Calu3 (cell line): Measurements from ENCODE around the gene ADCY5. TPM values are rescaled to one million over a fixed set of nuclear protein-coding genes. Genes with fewer than 3 reads are reported as not detected.
"Not testable (repeated sequence)": the region's sequence is repeated elsewhere in the genome, so short reads cannot be mapped to it uniquely, and the experiment has no call there.

Source experiments
- BruUV-seq: library from RNA; stranded (reverse); fragments of 400-500 nt; replicated peaks from 2 replicates; lab custom pipeline; 2021; lab: Mats Ljungman, UMichigan
- CTCF ChIA-PET: fragments of 300-600 bp; sonication (Branson Sonifier 250); formaldehyde crosslinking; loops from one replicate; lab custom pipeline; 2022; ENCODE audit warnings: antibody characterized with exemption; lab: Charles Lee
- DNase-seq: peaks from one replicate; pipeline ENCODE4 v3.0.0; 2022
- H3K27ac Mint-ChIP-seq: one replicate; pipeline ENCODE4 v1.8.0; 2022; ENCODE audit warnings: mixed read lengths; ENCODE audit not compliant: unreplicated experiment
- H3K27me3 Mint-ChIP-seq: one replicate; pipeline ENCODE4 v1.8.0; 2022; ENCODE audit warnings: mixed read lengths; ENCODE audit not compliant: unreplicated experiment
- H3K36me3 Mint-ChIP-seq: one replicate; pipeline ENCODE4 v1.8.0; 2022; ENCODE audit warnings: mild to moderate bottlenecking, moderate library complexity, mixed read lengths; ENCODE audit not compliant: insufficient read depth, unreplicated experiment
- H3K4me1 Mint-ChIP-seq: one replicate; pipeline ENCODE4 v1.8.0; 2022; ENCODE audit warnings: mild to moderate bottlenecking, low read depth, mixed read lengths; ENCODE audit not compliant: unreplicated experiment
- H3K4me3 Mint-ChIP-seq: one replicate; pipeline ENCODE4 v1.8.0; 2022; ENCODE audit warnings: mild to moderate bottlenecking, low read depth, moderate library complexity, mixed read lengths; ENCODE audit not compliant: unreplicated experiment
- H3K9me3 Mint-ChIP-seq: one replicate; pipeline ENCODE4 v1.8.0; 2022; ENCODE audit warnings: low read depth, mixed read lengths; ENCODE audit not compliant: unreplicated experiment
- CTCF ChIP-seq: fragments of 200-600 bp; IDR thresholded peaks from one replicate; pipeline ENCODE4 v1.8.0; 2022; ENCODE audit warnings: antibody characterized with exemption; ENCODE audit not compliant: unreplicated experiment
- intact Hi-C: fragments of 100-400 bp; cut with micrococcal nuclease; formaldehyde crosslinking; loops from one replicate; pipeline ENCODE4 v1.10.0; 2022; ENCODE audit not compliant: unreplicated experiment
- total RNA-seq: library from RNA; stranded (reverse); gene quantifications from 2 replicates; pipeline ENCODE4 v1.2.3, GENCODE V29; 2022

Gene ADCY5
- total RNA-seq, 1 experiment from 2014 or later: 2.5 TPM

- Mint-ChIP-seq H3K9me3 (no peaks in the 10 kb centered on the region), H3K4me3 (no peak overlapping the region), H3K27ac (no peak overlapping the region), H3K36me3 (no peaks in the 10 kb centered on the region), H3K4me1 (no peaks in the 10 kb centered on the region), H3K27me3 (no peaks in the 10 kb centered on the region)
- no peak for DNase-seq
- intact Hi-C loops: loop anchor here (1.0 to 5.0 kb wide), 2 partner anchors 141 to 159 kb away; no protein-coding TSS in a partner anchor
- CTCF ChIA-PET: interaction anchor here (0.7 to 1.2 kb wide), 4 partner anchors 33 to 203 kb away, joined by 3 to 14 read pairs (median 4); no protein-coding TSS in a partner anchor
- BruUV-seq: no TSS peak
- TF ChIP-seq CTCF: no peak
These were observed 39.9 kb upstream of the ADCY5 start for GRCh38 chr3:123488645-123489347.

- H3K9me3 Mint-ChIP-seq, DNase-seq, H3K4me3 Mint-ChIP-seq, H3K27ac Mint-ChIP-seq, H3K36me3 Mint-ChIP-seq, CTCF ChIA-PET, H3K4me1 Mint-ChIP-seq, H3K27me3 Mint-ChIP-seq, BruUV-seq: not testable (repeated sequence)
- intact Hi-C loops: loop anchor here (5.0 kb wide), 1 partner anchor 140 kb away; no protein-coding TSS in a partner anchor
These were observed 38.2 kb upstream of the ADCY5 start for GRCh38 chr3:123487063-123487462.

- CTCF ChIA-PET: no interaction called here
These were observed 37.6 kb upstream of the ADCY5 start for GRCh38 chr3:123486460-123486859.

GRCh38 chr3:123485551-123485950 lies 36.7 kb upstream of the ADCY5 start:
- no TSS peak for BruUV-seq
- intact Hi-C loops: loop anchor here (5.0 kb wide), 1 partner anchor 138 kb away; no protein-coding TSS in a partner anchor

More at GRCh38 chr3:123486460-123486859, 37.6 kb upstream of the ADCY5 start:
- BruUV-seq: no TSS peak
- no peak for DNase-seq
- no peak for TF ChIP-seq CTCF
- Mint-ChIP-seq H3K36me3 (no peaks in the 10 kb centered on the region), H3K27me3 (no peaks in the 10 kb centered on the region), H3K4me1 (no peaks in the 10 kb centered on the region), H3K27ac (no peak overlapping the region), H3K9me3 (no peaks in the 10 kb centered on the region), H3K4me3 (no peak overlapping the region)
- intact Hi-C loops: loop anchor here (5.0 kb wide), 1 partner anchor 139 kb away; no protein-coding TSS in a partner anchor

More at GRCh38 chr3:123485551-123485950, 36.7 kb upstream of the ADCY5 start:
- TF ChIP-seq CTCF: no peak
- Mint-ChIP-seq H3K27ac (no peak overlapping the region), H3K9me3 (no peaks in the 10 kb centered on the region), H3K4me1 (no peaks in the 10 kb centered on the region), H3K4me3 (no peak overlapping the region), H3K27me3 (peaks cover 8% of the 10 kb centered on the region), H3K36me3 (no peaks in the 10 kb centered on the region)
- DNase-seq: no peak
- CTCF ChIA-PET: no interaction called here
